SK-N-MC (cell line): ENCODE results near the gene TYW1B.
"Not testable (repeated sequence)": the region's sequence is repeated elsewhere in the genome, so short reads cannot be mapped to it uniquely, and the experiment has no call there.

Source experiments
- DNase-seq: peaks from one replicate; pipeline ENCODE4 v3.0.0-alpha.2; 2011; ENCODE audit warnings: low read depth, low spot score
- H3K27ac ChIP-seq: fragments of 200-600 bp; sonication (generic); 2 replicates; pipeline ENCODE4 v1.5.1; 2016; ENCODE audit warnings: mixed run types
- H3K36me3 ChIP-seq: fragments of 200-600 bp; sonication (generic); 2 replicates; pipeline ENCODE4 v1.6.1; 2017; ENCODE audit warnings: antibody characterized with exemption, low read length, mixed read lengths; ENCODE audit not compliant: insufficient read depth
- H3K4me3 ChIP-seq: fragments of 200-600 bp; sonication (generic); 2 replicates; pipeline ENCODE4 v1.5.1; 2016
- H3K9ac ChIP-seq: fragments of 200-600 bp; sonication (generic); 2 replicates; pipeline ENCODE4 v1.8.0; 2017; ENCODE audit warnings: mixed run types, mixed read lengths; ENCODE audit not compliant: insufficient read length
- H3K9me3 ChIP-seq: fragments of 200-600 bp; sonication (generic); 2 replicates; pipeline ENCODE4 v1.6.1; 2017; ENCODE audit warnings: low read depth, mild to moderate bottlenecking, antibody characterized with exemption, low read length, moderate library complexity, mixed read lengths
- EZH2 ChIP-seq: fragments of 200-600 bp; sonication (generic); IDR thresholded peaks from one replicate; pipeline ENCODE4 v1.6.1; 2017; ENCODE audit warnings: antibody characterized with exemption
- FOXP2 ChIP-seq: optimal IDR thresholded peaks from 2 replicates; pipeline ENCODE3; 2011; ENCODE audit warnings: mild to moderate bottlenecking, moderate library complexity; ENCODE audit not compliant: insufficient read depth; ENCODE audit errors: extremely low read length, control extremely low read depth
- POLR2AphosphoS5 ChIP-seq: IDR thresholded peaks from 2 replicates; pipeline ENCODE4 v1.6.1; 2012; ENCODE audit warnings: mild to moderate bottlenecking, low read depth, low read length, borderline replicate concordance

TYW1B gene

GRCh38 chr7:72603073-72603472 is 224.9 kb downstream of the TYW1B start:
- no peaks in the 10 kb centered on the region for H3K9me3 ChIP-seq
- TF ChIP-seq FOXP2: no peak
- no peak for TF ChIP-seq EZH2
- no peak for TF ChIP-seq POLR2AphosphoS5
- no peak for DNase-seq
- H3K27ac ChIP-seq: no peak overlapping the region
- no peaks in the 10 kb centered on the region for H3K36me3 ChIP-seq
- no peak overlapping the region for H3K9ac ChIP-seq
- no peak overlapping the region for H3K4me3 ChIP-seq

- H3K9ac ChIP-seq, H3K27ac ChIP-seq, H3K36me3 ChIP-seq, H3K9me3 ChIP-seq, H3K4me3 ChIP-seq, DNase-seq: not testable (repeated sequence)
Observed at GRCh38 chr7:72601683-72602082, 226.3 kb downstream of the TYW1B start.

GRCh38 chr7:72590023-72590422 is 238.0 kb downstream of the TYW1B start:
- not testable (repeated sequence) for H3K27ac ChIP-seq, H3K36me3 ChIP-seq, DNase-seq, H3K9me3 ChIP-seq, H3K9ac ChIP-seq, H3K4me3 ChIP-seq

- not testable (repeated sequence) for DNase-seq, H3K9ac ChIP-seq, H3K27ac ChIP-seq, H3K36me3 ChIP-seq, H3K4me3 ChIP-seq, H3K9me3 ChIP-seq
Observed at GRCh38 chr7:72587267-72587666, 240.7 kb downstream of the TYW1B start.

- not testable (repeated sequence) for H3K9ac ChIP-seq, DNase-seq, H3K9me3 ChIP-seq, H3K36me3 ChIP-seq, H3K27ac ChIP-seq, H3K4me3 ChIP-seq
Observed at GRCh38 chr7:72584576-72584975, 243.4 kb downstream of the TYW1B start.

GRCh38 chr7:72583620-72584361 is 244.2 kb downstream of the TYW1B start:
- not testable (repeated sequence) for H3K9ac ChIP-seq, H3K36me3 ChIP-seq, H3K4me3 ChIP-seq, DNase-seq, H3K27ac ChIP-seq, H3K9me3 ChIP-seq

GRCh38 chr7:72580142-72580770 is 247.7 kb downstream of the TYW1B start:
- H3K36me3 ChIP-seq, DNase-seq, H3K9me3 ChIP-seq, H3K4me3 ChIP-seq, H3K9ac ChIP-seq, H3K27ac ChIP-seq: not testable (repeated sequence)

- Histone ChIP-seq H3K36me3 (no peaks in the 10 kb centered on the region), H3K27ac (no peak overlapping the region), H3K9me3 (no peaks in the 10 kb centered on the region), H3K9ac (no peak overlapping the region), H3K4me3 (no peak overlapping the region)
- DNase-seq: no peak
- TF ChIP-seq POLR2AphosphoS5 (no peak), EZH2 (no peak), FOXP2 (no peak)
Observed at GRCh38 chr7:72577107-72577506, 250.9 kb downstream of the TYW1B start.

GRCh38 chr7:72561988-72562387 is 266.0 kb downstream of the TYW1B start:
- not testable (repeated sequence) for H3K9ac ChIP-seq, H3K9me3 ChIP-seq, H3K27ac ChIP-seq, H3K4me3 ChIP-seq, H3K36me3 ChIP-seq, DNase-seq

GRCh38 chr7:72559546-72559945 is 268.5 kb downstream of the TYW1B start:
- not testable (repeated sequence) for DNase-seq, H3K9me3 ChIP-seq, H3K36me3 ChIP-seq, H3K27ac ChIP-seq, H3K9ac ChIP-seq, H3K4me3 ChIP-seq

- H3K4me3 ChIP-seq, H3K36me3 ChIP-seq, H3K27ac ChIP-seq, DNase-seq, H3K9me3 ChIP-seq, H3K9ac ChIP-seq: not testable (repeated sequence)
Observed at GRCh38 chr7:72556733-72557132, 271.3 kb downstream of the TYW1B start.

GRCh38 chr7:72555238-72555637 is 272.8 kb downstream of the TYW1B start:
- H3K27ac ChIP-seq, H3K9me3 ChIP-seq, H3K4me3 ChIP-seq, H3K36me3 ChIP-seq, DNase-seq, H3K9ac ChIP-seq: not testable (repeated sequence)

- H3K9ac ChIP-seq, H3K4me3 ChIP-seq, H3K9me3 ChIP-seq, DNase-seq, H3K36me3 ChIP-seq, H3K27ac ChIP-seq: not testable (repeated sequence)
Observed at GRCh38 chr7:72554401-72554800, 273.6 kb downstream of the TYW1B start.

GRCh38 chr7:72550454-72550853 is 277.5 kb downstream of the TYW1B start:
- H3K9me3 ChIP-seq, H3K9ac ChIP-seq, H3K27ac ChIP-seq, H3K4me3 ChIP-seq, DNase-seq, H3K36me3 ChIP-seq: not testable (repeated sequence)
